ENCODE data around the gene YOD1.

The YOD1 gene

DNA sequence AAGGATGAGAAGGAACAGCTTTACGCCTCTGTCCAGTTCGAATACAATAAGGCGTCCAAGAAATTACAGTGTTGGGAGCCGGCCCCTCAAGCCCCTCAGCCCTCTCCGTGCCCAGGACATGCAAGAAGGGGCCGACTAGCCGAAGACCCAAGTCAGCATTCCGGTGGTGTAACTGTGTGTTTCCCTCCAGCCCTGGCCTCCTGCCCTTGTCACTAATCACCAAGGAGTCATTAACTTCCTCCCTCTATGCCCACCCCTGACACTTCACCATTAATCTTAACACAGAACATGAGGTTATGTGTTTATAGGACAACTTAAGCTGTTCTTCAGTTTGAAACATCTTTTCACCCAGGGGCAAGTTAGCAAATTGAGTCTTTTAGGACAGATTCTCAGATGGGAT, 21.2 kb upstream of the YOD1 start:
- DNase-seq (ENCODE audit: low spot score), result no peak

DNA sequence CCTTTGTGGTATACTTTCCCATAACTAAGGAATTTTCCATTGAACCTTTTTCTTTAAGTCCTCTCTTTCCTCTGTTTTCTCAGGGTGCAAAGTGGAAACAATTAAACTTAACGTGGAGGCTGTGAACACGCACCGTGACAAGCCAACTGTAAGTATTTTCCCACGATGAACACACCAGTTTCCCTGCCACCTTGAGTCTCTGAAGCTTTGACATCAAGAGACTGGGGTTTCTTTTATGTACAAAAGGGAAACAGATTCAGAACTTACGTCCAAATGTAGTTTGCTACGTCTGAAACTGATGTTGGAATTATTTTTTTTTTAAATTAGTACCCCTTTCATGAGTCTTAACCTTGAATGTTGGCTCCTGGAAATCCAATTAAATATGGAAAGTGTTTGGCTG, 20.4 kb upstream of the YOD1 start:
- DNase-seq (ENCODE audit: low spot score), result no peak

DNA sequence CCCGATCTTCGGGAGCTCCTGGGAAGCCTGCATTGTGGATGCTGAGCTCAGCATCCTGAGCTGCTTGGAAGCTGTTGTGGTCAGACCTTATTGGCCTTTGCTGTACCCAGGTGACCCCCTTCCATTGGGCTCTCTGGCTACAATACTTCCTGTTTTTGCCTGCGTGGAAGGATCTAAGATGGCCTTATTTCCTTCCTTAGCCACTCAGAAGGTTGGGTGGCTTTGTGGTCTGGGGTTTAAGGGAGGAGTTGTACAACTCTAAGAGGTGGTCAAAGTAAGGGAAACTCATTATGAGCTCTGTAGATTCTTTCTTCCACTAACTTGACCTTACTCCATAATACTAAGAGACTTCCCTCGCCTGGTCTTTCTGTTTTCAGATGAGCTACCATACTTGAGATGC, 19.8 kb upstream of the YOD1 start:
- no peak for DNase-seq (ENCODE audit: low spot score)

DNA sequence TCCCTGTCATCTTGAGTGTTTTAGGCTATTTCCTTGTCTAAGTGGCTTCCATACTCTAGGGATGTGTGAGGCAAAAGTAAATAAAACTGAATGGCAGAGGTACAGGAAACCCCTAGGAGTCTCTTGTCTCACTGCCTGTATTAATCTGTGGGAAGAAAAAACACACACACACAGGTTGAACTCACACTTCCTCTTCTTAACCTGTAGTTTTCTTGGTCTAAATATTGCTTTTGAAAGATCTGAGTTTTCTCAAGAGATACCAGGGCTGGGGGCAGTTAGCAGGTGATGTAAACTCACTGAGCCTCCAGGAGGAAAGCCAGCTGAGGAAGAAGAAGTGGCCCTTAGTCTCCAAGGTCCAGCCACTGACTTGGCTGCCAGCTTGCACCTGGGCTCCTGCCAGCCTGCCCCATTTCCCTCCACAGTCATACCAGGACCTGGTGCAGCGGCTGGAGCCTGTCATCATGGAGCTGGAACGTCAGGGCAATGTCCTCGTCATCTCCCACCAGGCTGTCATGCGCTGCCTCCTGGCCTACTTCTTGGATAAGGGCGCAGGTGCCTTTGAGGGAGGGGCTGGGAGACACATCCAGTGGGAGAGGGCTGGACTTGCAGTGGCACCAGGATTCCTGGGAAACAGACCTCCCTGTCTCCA, 19.0 kb upstream of the YOD1 start:
- no peak for DNase-seq (ENCODE audit: low spot score)

DNA sequence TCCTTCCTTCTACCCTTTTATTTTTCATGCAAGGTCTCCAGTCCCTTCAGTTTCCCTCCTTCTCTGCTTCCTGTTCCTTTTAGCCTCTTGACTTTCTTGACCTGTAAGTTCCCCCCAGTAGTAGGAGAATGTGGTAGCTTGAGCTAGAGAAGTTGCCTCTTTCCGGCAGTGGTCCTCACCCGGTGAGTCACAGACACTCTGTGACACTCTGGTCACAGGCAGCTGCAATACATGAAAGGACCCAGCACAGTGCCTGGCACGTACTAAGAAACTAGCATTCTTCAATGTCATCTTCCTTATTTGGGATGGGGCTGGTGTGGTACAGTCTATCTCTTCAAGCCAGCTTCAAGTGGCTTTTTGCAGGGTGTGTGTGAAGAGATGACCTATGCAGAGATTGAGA, 18.1 kb upstream of the YOD1 start:
- no peak for DNase-seq (ENCODE audit: low spot score)

DNA sequence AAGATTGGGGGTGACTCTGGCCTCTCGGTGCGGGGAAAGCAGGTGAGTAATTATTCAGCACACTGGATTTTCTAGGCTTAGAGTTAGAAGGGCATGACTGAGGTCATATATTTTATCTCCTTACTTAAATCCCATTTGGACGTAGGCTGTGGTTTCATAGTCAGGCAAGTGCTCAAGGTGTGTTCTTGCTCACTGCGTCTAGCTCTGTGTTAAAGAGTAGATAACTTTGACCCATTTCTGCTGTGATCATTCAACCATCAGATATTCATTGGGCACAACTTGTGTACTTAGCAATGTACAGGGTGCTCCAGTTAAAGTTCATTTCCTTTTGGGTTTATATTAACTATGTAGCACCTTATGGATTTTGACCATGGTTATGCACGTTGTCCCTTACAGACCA, 16.7 kb upstream of the YOD1 start:
- DNase-seq (ENCODE audit: low spot score), result no peak

DNA sequence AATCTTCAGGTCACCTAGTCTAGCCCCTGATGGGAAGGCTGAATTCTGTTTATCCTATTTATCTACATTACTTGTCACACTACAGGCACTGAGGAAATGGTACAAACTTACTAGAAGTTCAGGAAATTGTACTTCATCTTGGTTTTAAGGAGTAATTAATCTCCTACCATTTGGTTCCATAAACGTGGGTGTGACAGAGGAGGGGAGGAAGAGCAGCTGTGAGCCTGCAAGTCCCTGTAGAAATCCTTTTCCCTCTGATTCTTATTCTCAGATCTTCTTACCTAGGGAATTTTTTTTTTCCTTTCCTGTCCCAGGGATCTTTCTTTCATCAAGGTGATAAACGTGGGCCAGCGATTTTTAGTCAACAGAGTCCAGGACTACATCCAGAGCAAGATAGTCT, 16.2 kb upstream of the YOD1 start:
- DNase-seq (ENCODE audit: low spot score), result no peak

DNA sequence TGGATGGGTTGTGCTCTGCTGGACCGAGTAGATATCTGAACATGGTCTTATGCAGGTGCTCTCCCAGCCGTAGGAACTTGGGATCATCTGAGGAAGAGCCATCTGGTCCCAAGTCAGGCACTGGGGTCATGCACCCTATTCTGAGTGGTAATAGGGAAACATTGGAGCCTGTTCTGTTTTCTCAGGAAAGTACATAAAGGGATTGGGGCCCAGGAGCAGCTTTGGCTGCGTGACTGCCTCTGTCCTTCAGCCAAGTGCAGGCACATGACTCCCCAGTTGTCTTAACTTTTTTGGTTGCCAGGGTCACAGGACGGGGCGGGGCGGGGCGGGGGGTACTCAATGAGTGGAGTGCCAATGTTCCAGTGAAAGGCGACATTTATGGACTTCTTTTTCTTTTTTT, 13.6 kb upstream of the YOD1 start:
- DNase-seq (ENCODE audit: low spot score), result no peak

DNA sequence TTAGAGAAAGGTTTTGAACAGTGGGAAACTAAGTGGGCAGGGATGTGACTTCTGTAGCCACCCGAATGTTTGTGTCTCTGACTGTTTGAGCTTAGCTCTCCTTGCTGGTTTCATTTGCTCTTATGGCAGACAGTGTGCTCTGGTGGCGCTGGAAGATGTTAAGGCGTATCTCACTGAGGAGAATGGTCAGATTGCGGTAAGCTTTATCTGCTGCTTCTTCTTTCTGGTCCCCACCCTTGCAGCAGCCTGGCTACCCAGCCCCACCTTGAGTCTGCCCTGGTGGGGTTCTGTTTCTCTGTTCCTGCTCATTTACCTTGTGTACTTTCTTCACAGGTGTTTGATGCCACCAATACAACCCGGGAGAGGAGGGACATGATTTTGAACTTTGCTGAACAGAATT, 12.0 kb upstream of the YOD1 start:
- no peak for DNase-seq (ENCODE audit: low spot score)

DNA sequence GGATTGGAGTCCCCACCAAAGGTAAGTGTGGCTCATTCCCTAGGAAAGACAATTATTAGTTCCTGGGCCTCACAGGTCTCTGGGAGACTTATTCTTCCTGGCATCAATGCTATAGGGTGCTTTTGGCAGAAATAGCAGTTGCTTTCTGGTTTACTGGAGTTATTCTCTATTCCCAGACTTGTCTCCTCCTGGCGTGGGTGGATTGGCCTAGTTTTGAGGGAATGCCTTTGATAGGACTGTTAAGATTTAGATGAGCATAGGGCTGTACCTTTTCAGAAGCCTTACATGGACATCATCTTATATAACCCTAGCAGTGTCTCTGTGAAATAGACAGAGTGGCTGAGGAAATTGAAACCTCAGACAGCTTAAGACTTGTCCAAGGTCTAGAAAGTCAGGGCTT, 11.1 kb upstream of the YOD1 start:
- DNase-seq (ENCODE audit: low spot score), result no peak

DNA sequence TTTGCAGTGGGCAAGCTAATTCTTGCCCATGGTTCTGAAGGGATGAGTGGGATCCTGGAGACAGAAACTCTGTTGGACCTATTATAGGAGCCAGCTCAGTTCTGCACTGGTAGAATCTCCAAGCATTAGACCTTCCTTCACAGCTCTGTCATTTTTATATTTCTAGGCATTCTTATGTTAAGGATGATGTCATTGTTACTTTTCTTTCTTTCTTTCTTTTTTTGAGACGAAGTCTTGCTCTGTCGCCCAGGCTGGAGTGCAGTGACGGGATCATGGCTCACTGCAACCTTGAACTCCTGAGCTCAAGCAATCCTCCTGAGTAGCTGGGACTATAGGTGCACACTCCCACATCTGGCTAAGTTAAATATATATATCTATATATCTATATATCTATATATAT, 9.6 kb upstream of the YOD1 start:
- DNase-seq (ENCODE audit: low spot score), result no peak

DNA sequence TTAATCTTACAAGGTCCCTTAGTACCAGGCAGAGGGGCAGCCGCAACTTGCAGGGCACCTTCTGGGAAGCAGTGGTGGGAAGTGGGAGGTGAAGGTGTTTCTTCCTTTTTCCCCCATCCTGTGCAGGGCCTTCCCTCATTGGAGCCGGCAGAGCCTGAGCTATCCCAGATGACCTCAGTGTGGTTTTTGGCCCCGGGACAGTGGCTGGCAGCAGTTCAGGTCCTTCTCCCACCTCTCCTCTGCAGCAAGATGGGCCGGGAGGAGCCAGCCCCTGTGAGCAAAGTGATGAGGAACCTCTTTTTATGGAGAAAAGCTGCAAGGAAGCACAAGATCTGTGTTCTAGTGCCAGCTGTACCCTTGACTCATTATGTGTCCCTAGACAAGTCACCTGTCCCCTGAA, 8.9 kb upstream of the YOD1 start:
- no peak for DNase-seq (ENCODE audit: low spot score)

DNA sequence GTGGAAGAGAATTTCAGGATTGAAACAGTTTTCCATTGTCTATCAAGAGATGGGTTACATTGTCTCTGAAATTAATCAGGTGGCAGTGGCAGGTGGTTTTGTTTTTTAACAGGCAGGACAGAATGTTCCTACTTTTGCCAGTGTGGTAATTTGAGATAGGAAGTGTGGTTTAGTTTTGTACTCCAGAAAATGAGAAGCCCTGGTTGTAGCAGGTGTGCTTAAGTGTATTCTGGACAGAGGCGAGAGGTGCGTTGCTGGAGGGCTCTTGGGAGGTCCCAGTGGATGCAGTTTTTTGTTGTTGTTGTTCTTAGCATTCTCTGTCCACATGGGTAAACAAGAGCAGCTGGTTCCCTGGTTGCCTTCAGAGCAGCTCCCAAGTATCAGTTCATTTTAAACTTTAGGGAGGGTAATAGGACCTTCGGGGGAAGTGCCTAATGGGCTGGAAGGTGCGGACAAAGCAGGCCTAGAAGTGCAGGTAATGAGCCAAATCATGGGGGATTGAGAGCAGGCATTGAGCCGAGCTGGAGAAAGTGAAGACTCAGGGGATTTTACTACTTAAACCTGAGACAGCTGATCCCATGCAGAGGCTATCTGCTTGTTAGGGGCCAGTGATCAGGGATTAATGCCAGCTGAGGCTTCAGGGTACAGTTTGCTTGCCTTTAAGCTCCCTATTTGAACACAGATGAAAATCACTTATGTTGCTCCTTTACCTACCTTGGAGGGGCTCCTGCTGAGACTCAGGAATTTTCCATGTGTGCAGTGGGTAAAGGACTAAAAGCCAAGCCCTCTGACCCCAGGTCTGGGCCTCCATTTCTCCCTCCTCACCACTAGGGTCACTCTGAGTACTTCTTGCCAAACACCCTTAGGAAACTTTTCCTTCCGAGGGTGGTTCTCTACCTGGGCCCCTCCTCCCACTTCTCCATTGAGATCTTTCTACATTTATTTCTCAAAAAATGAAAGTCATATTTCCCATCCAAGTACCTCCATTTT, 8.2 kb upstream of the YOD1 start:
- DNase-seq (ENCODE audit: low spot score), result no peak

DNA sequence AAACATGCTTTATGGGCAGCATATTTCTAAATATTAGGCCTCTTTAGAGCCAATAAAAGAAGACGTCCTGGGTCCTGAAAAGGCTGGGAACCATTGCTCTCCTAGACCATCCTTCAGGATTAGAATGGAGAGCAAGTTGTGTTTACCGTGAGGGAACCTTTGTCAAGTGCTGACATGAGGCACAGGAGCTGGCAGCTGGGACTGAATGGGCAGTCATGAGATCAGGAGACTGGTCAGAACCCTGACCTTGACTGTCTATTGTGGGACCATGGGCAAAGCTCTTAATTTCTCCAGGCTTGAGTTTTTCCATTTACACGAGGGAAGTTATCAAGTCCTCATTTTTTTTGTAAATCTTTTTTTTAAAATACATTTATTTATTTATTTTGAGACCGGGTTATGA, 7.2 kb upstream of the YOD1 start:
- DNase-seq (ENCODE audit: low spot score), result no peak

DNA sequence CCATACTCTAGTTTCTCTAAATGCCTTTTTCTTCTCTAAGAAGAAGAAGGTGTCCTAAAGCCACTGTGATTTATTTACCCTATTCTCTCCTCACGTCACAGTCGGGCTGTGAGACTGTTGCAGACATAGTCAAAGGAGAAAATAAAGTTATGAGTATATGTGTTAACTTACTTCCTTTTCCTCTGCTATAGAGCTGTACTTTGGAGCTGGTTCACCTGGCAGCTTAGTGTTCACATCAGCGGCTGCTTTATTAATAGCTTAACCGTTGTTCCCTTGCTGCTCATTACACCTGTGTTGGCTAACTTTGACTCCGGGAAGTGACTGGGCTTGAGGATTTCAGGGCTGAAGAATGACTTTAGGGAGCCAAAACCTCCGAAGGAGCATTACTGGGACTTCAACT, 5.7 kb upstream of the YOD1 start:
- no peak for DNase-seq (ENCODE audit: low spot score)

DNA sequence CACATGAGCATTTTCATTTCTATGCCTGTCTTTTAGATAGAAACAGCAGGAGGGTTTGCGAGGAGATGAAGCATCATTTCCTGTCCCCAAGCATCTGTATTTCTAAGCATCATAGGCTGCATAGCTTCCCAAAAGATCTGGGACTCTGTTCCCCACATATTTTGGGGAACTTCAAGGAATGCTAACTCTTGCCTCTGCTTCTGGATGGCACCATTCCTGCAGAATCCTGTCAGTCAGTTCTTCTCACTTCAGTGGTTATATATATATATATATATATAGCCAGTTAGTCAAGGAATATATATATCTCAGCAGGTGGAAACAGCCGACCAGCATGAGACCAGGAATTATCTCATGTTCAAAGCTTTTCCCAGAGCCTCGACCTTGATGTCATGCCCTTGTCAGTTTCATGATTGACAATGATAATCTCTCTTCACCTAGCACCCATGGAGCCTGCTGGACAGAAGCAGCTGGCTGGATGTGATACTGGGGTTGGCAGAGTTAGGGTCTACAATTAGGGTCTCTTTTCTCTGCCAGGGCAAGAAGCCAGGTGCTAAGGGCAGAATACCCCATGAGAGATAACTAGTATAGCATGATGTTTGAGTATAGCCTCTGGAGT, 4.5 kb upstream of the YOD1 start:
- DNase-seq (ENCODE audit: low spot score), result no peak

DNA sequence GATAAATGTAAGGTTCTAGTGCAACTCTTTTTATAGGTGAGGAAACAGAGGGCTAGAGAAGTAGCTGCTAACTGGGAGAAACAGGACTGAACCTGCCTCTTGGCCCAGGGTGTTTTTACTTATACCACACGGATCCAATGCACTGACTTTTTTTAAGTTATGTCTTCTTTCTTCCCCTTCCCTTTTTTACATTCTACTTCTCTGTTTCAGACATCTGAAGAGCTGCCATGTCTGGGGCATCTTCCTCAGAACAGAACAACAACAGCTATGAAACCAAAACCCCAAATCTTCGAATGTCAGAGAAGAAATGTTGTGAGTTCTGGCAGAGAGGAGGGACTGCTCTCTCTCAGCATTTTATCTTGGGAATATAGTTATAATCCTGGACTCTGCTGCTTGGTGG, 3.5 kb upstream of the YOD1 start:
- no peak for DNase-seq (ENCODE audit: low spot score)

DNA sequence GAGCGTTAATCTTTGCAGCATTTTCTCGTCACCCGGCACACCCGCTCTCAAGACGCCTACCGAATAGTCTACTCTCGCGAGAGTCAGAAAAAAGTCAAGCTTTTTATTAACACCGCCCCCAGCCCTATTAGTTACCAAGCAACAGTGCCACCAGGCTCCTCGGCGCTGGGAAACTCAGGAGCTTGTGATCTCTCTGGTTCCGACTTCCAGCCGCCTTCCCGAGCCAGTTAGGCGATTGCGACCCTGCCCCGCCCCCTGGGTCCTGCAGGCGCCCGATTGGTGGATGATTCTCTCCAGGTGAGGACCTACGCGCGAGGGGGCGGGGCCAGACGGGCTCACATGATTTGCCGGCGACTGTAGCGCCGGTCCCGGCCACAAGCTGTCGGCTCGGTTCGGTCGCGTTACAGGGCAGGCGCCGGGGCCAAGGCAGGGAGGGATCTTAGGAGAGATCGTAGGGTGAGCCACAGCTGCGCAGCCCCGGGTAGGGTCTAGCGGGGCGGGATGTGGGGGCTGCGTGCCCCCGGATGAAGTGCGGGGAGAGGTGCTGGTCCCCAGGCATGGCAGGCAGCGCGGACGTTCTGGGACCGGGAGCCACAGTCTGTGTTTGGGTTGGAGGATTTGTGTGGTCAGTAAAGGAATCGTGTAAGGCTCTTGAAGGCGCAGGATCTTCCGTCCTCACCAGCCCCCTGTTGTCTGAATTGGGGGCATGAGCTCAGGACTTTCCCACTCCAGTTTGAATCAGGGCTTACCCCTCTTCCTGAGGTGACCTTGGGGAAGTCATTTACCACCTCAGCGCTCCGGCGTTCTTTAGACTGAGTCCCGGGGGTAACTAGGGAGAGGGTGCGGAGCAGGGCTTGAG, 2.1 kb upstream of the YOD1 start, which contains the start of gene PFKFB2:
Gene PFKFB2, plus strand, starts transcription at position 365 of the 859 bp plus-strand sequence. CDS start 1,443 bp downstream, outside the sequence.
- peak; percentile 94 for DNase-seq (ENCODE audit: low spot score)

DNA sequence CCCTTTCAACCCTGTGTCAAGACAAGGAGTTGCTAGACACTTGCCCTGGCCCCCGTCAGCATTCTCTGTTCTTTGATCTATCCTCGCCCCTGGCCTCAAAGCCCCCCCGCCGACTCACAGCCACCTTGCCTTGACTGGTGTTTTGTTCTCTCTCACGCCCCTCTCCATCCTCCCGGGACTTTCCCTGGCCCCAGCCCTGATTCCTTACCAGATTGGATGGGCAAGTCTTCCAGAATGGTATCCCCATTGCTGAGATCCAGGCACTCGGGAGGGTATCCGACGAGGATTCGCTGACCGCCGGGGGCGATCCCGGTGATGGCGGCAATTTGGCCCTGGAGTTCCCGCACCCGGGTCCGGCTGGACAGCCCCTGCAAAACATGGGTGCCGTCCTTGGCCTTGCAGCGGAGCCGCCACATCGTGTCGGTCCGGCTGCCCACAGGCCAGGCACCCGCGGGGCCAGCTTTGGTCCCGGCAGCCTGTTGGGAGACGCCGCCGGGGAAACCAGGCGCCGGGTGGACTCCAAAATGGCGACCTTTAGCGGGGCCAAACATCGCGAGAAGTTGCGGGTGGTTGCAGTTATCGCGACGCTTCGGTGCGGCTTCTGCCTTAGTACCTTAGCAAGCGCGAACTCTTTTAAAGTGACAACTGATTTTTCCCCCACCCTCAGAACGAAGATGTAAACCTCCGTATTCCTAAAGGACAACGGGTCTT, 373 bp downstream of the YOD1 start:
- DNase-seq (ENCODE audit: low spot score), result peak; percentile 81

DNA sequence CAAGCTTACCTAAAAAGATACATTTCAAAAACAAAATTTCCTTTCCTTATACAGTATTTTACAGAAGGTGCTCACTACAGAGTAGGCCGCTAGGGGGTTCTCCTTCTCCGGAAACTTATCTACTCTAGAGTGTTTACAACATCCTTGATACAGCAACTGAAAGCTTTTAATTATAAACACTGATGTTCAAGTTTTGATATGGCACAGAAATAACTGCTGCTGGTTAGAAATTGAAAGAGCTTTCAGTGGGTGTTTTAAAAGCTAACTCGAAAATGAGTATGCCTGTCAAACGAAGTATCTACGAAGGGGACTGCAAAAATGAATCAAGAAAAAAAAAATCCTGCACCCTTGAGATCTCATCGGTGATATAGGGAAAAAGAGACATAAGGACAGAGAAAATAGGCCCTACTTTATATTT, 1.0 kb downstream of the YOD1 start:
- DNase-seq (ENCODE audit: low spot score), result peak; percentile 73

DNA sequence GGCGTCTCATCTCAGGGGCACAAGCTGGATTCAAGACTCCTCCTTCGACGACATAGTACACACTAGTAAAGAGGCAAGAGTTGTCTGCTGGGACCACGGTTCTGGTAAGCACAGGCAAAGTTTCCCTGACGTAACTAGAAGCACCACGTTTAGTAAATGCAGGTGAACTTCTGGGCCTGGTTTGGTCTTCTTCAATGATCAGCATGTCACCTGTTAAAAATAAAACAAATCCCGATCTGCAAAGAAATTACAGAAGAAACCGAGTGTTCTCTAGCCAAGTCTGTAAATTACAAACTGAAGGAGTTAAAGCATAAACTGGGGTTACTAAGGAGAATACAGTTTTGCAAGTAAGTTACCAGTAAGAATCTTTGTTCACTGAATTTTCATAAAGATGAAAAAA, 1.5 kb downstream of the YOD1 start:
- DNase-seq (ENCODE audit: low spot score), result no peak

Measured in globus pallidus (tissue), 1 donor.